HepG2 (cell line): ENCODE data around the gene SERPINB6. TPM values are rescaled to one million over a fixed set of nuclear protein-coding genes. Genes with fewer than 3 reads are reported as not detected.

Experiments
- GLI4 ChIP-seq: sonication (generic); formaldehyde crosslinking; IDR thresholded peaks from 2 replicates; pipeline ENCODE4 v1.5.1; 2020; ENCODE audit warnings: missing genetic modification reagents, mild to moderate bottlenecking, moderate library complexity, borderline replicate concordance
- PHB2 ChIP-seq: fragments of 450-650 bp; IDR thresholded peaks from 2 replicates; pipeline ENCODE4 v1.6.1; 2018; ENCODE audit not compliant: partially characterized antibody
- REPIN1 ChIP-seq: sonication (generic); formaldehyde crosslinking; IDR thresholded peaks from 2 replicates; pipeline ENCODE4 v1.8.0; 2022; ENCODE audit warnings: missing genetic modification reagents, low read depth, mild to moderate bottlenecking, borderline replicate concordance
- THAP11 ChIP-seq: IDR thresholded peaks from 2 replicates; pipeline ENCODE4 v1.6.1; 2016; ENCODE audit warnings: missing biosample characterization, missing genetic modification reagents
- USF2 ChIP-seq, 2 experiments: sonication (generic) in 1 of 2; formaldehyde crosslinking in 1 of 2; IDR thresholded peaks; 2 replicates each; pipeline versions ENCODE4 v1.5.1 to v1.6.1; 2011 to 2020; ENCODE audit warnings: borderline replicate concordance in 1 of 2, low read depth in 1 of 2, low read length in 1 of 2, mild to moderate bottlenecking in 1 of 2, missing genetic modification reagents in 1 of 2, moderate library complexity in 1 of 2
- ZBTB14 ChIP-seq: sonication (generic); formaldehyde crosslinking; IDR thresholded peaks from 2 replicates; pipeline ENCODE4 v1.4.0; 2020; ENCODE audit warnings: missing genetic modification reagents
- ZBTB7A ChIP-seq: sonication (generic); formaldehyde crosslinking; IDR thresholded peaks from 2 replicates; pipeline ENCODE4 v1.8.0; 2022; ENCODE audit warnings: mild to moderate bottlenecking, missing genetic modification reagents
- ZNF124 ChIP-seq: sonication (generic); formaldehyde crosslinking; IDR thresholded peaks from 2 replicates; pipeline ENCODE4 v1.4.0; 2020; ENCODE audit warnings: missing genetic modification reagents
- ZNF142 ChIP-seq: sonication (generic); formaldehyde crosslinking; IDR thresholded peaks from 2 replicates; pipeline ENCODE4 v1.4.0; 2020; ENCODE audit warnings: missing genetic modification reagents
- ZNF530 ChIP-seq: sonication (generic); formaldehyde crosslinking; IDR thresholded peaks from 2 replicates; pipeline ENCODE4 v1.5.0; 2020; ENCODE audit warnings: low read depth, mild to moderate bottlenecking, missing genetic modification reagents
- ZNF552 ChIP-seq: sonication (generic); formaldehyde crosslinking; IDR thresholded peaks from 2 replicates; pipeline ENCODE4 v1.9.0; 2022; ENCODE audit warnings: missing genetic modification reagents, mild to moderate bottlenecking, borderline replicate concordance
- ZNF607 ChIP-seq: sonication (generic); formaldehyde crosslinking; IDR thresholded peaks from 2 replicates; pipeline ENCODE4 v1.5.1; 2020; ENCODE audit warnings: missing genetic modification reagents, mild to moderate bottlenecking, borderline replicate concordance
- polyA plus RNA-seq, 8 experiments: library from polyadenylated mRNA; depleted of rRNA in 3 of 8; stranded (reverse) in 7 of 8; unstranded in 1 of 8; fragments of >200 nt; fragmentation: Illumina TruSeq in 4 of 8; extraction: Trizol in 4 of 8; gene quantifications; 2 replicates each; pipeline versions ENCODE4 v1.2.1 to v1.2.3, GENCODE V29; 2011 to 2016; ENCODE audit warnings: low read depth in 4 of 8, missing spikeins in 1 of 8, mixed read lengths in 1 of 8; ENCODE audit not compliant: insufficient read depth in 1 of 8
- total RNA-seq, 5 experiments: library from RNA; depleted of rRNA; stranded (reverse); fragments of >200 nt; fragmentation: Illumina TruSeq; extraction: Trizol; gene quantifications; 2 replicates each; pipeline ENCODE4 v1.2.3, GENCODE V29; 2016; ENCODE audit warnings: low read depth in 1 of 5
- TF ChIP-seq, protein P1 (sequence below): sonication (generic); formaldehyde crosslinking; IDR thresholded peaks from 2 replicates; pipeline ENCODE4 v1.5.1; 2020; ENCODE audit warnings: missing genetic modification reagents, mild to moderate bottlenecking, borderline replicate concordance

SERPINB6 gene
- total and polyA plus RNA-seq, 2 of the 13 experiments (the other 11 are each of a cell fraction or from before 2014, with no cell fraction given): 38.2 to 61.3 TPM

- TF ChIP-seq REPIN1 (CRISPR knock-in tag) (no peak), GLI4 (CRISPR knock-in tag) (0 out of 2 replicates have a peak, but pooled peaks have one; percentile 20), ZNF607 (CRISPR knock-in tag) (no peak), PHB2 (no peak), ZNF552 (CRISPR knock-in tag) (no peak), ZBTB7A (CRISPR knock-in tag) (no peak), USF2 (IDR thresholded peaks at IDR 0.05; ENCODE audit: low read depth, low read length) (no peak), USF2 (CRISPR knock-in tag; IDR thresholded peaks at IDR 0.05; ENCODE audit: borderline replicate concordance) (peak; percentile 87; the same call in 1 of the 2 replicates), ZNF124 (CRISPR knock-in tag) (no peak), ZNF530 (CRISPR knock-in tag) (no peak), ZBTB14 (CRISPR knock-in tag) (no peak), ZNF142 (peak; percentile 40; the same call in 1 of the 2 replicates), THAP11 (CRISPR knock-in tag) (peak; percentile 62; the same call in 1 of the 2 replicates)
- TF ChIP-seq, protein P1, sequence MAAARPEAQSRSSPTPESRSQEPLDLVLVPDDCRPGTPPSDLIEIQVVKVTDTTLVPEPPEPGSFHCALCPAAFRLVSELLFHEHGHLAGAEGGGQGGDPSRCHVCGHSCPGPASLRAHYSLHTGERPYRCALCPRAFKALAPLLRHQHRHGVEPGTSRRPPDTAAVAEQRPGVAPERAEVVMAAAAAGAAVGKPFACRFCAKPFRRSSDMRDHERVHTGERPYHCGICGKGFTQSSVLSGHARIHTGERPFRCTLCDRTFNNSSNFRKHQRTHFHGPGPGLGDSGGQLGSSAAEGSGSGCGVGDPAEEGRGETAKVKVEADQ (CRISPR knock-in tag): no peak
Observed at GRCh38 chr6:2989332-2990247, 18.2 kb upstream of the SERPINB6 start (continued).
